WTC11 (cell line): Measurements from ENCODE around the gene OTOGL. TPM values are rescaled to one million over a fixed set of nuclear protein-coding genes. Genes with fewer than 3 reads are reported as not detected.
"Not testable (repeated sequence)": the region's sequence is repeated elsewhere in the genome, so short reads cannot be mapped to it uniquely, and the experiment has no call there.

Experiments used
- ATAC-seq: fragments of 200-7000 bp; cut with Tn5 transposase; 2 replicates; pipeline ENCODE4 v1.10.0; 2021; ENCODE audit warnings: mild to moderate bottlenecking, moderate library complexity
- CTCF ChIA-PET: fragments of 300-600 bp; sonication (Branson Sonifier 250); formaldehyde crosslinking; loops from one replicate; lab custom pipeline; 2021; ENCODE audit warnings: antibody characterized with exemption; lab: Charles Lee
- POLR2A ChIA-PET: fragments of 350-600 bp; sonication (Branson Sonifier 250); formaldehyde crosslinking; loops from one replicate; lab custom pipeline; 2021; ENCODE audit warnings: antibody characterized with exemption; lab: Charles Lee
- DNase-seq: peaks from one replicate; pipeline ENCODE4 v3.0.0; 2021; ENCODE audit warnings: low spot score
- H3K27ac Mint-ChIP-seq: 2 replicates; pipeline ENCODE4 v1.8.0; 2021; ENCODE audit warnings: mixed read lengths
- H3K27me3 Mint-ChIP-seq: 2 replicates; pipeline ENCODE4 v1.8.0; 2021; ENCODE audit warnings: low read depth, mild to moderate bottlenecking, moderate library complexity, mixed read lengths
- H3K36me3 Mint-ChIP-seq: 2 replicates; pipeline ENCODE4 v1.8.0; 2021; ENCODE audit warnings: mixed read lengths
- H3K4me1 Mint-ChIP-seq: 2 replicates; pipeline ENCODE4 v1.8.0; 2022; ENCODE audit warnings: mixed read lengths
- H3K4me3 Mint-ChIP-seq: 2 replicates; pipeline ENCODE4 v1.8.0; 2021; ENCODE audit warnings: mild to moderate bottlenecking, moderate library complexity, mixed read lengths
- H3K9me3 Mint-ChIP-seq: 2 replicates; pipeline ENCODE4 v1.8.0; 2021; ENCODE audit warnings: mixed read lengths
- EMX1 ChIP-seq: fragments of 250-450 bp; sonication (Bioruptor Pico); IDR thresholded peaks from 2 replicates; pipeline ENCODE4 v1.8.0; 2021; ENCODE audit warnings: mild to moderate bottlenecking
- JUN ChIP-seq: sonication (generic); formaldehyde crosslinking; IDR thresholded peaks from 2 replicates; pipeline ENCODE4 v1.8.0; 2023; ENCODE audit warnings: mild to moderate bottlenecking, missing genetic modification reagents
- MXD4 ChIP-seq: fragments of 250-450 bp; sonication (Bioruptor Pico); IDR thresholded peaks from 2 replicates; pipeline ENCODE4 v1.8.0; 2021; ENCODE audit warnings: mild to moderate bottlenecking, moderate library complexity, borderline replicate concordance
- PRRX2 ChIP-seq: fragments of 250-450 bp; sonication (Bioruptor Pico); IDR thresholded peaks from 2 replicates; pipeline ENCODE4 v1.8.0; 2021; ENCODE audit warnings: mild to moderate bottlenecking
- RELA ChIP-seq: sonication (generic); formaldehyde crosslinking; IDR thresholded peaks from 2 replicates; pipeline ENCODE4 v1.8.1; 2022; ENCODE audit warnings: missing genetic modification reagents, mild to moderate bottlenecking, borderline replicate concordance
- TP53 ChIP-seq: sonication (generic); formaldehyde crosslinking; IDR thresholded peaks from 2 replicates; pipeline ENCODE4 v1.8.1; 2023; ENCODE audit warnings: mild to moderate bottlenecking, missing genetic modification reagents
- total RNA-seq: library from RNA; stranded (reverse); gene quantifications from 3 replicates; pipeline ENCODE4 v1.2.3, GENCODE V29; 2021
- TF ChIP-seq, protein P1 (sequence below): sonication (generic); formaldehyde crosslinking; IDR thresholded peaks from 2 replicates; pipeline ENCODE4 v1.8.0; 2022; ENCODE audit warnings: mild to moderate bottlenecking, missing genetic modification reagents
- TF ChIP-seq, protein P2 (sequence below): sonication (generic); formaldehyde crosslinking; IDR thresholded peaks from 2 replicates; pipeline ENCODE4 v1.8.1; 2022; ENCODE audit warnings: mild to moderate bottlenecking, missing genetic modification reagents, moderate library complexity, borderline replicate concordance
- TF ChIP-seq, protein P3 (sequence below): sonication (generic); formaldehyde crosslinking; IDR thresholded peaks from 2 replicates; pipeline ENCODE4 v1.8.1; 2022; ENCODE audit warnings: low read depth, mild to moderate bottlenecking, moderate library complexity, missing genetic modification reagents, borderline replicate concordance
- TF ChIP-seq, protein P4 (sequence below): fragments of 200-600 bp; IDR thresholded peaks from 2 replicates; pipeline ENCODE4 v1.8.0; 2022; ENCODE audit warnings: antibody characterized with exemption
- TF ChIP-seq, protein P5 (sequence below): sonication (generic); formaldehyde crosslinking; IDR thresholded peaks from 2 replicates; pipeline ENCODE4 v1.8.1; 2023; ENCODE audit warnings: mild to moderate bottlenecking, missing genetic modification reagents

Gene OTOGL
- total RNA-seq, 1 experiment from 2014 or later = 0.55 TPM

DNA sequence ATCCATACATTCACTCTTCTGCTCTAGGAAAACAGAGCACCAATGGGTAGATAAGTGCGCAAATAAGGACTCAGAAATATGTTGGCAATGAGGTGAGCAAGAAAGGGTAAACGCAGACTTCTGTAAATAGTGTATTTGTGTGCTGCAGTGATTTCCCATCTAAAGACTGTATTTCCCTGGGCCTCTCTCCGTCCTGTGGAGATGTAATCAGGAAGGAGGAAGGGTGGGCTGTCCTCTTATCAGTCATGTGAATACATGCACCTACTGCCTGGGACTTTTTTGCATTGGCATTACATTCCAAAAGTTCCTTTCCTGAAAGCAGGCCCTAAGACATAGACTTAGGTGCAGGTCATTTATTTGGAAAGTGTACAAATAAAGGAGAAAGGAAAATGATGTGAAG is 114.5 kb downstream of the OTOGL start (continued):
- TF ChIP-seq, protein P1, sequence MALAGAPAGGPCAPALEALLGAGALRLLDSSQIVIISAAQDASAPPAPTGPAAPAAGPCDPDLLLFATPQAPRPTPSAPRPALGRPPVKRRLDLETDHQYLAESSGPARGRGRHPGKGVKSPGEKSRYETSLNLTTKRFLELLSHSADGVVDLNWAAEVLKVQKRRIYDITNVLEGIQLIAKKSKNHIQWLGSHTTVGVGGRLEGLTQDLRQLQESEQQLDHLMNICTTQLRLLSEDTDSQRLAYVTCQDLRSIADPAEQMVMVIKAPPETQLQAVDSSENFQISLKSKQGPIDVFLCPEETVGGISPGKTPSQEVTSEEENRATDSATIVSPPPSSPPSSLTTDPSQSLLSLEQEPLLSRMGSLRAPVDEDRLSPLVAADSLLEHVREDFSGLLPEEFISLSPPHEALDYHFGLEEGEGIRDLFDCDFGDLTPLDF (CRISPR knock-in tag) = no peak

DNA sequence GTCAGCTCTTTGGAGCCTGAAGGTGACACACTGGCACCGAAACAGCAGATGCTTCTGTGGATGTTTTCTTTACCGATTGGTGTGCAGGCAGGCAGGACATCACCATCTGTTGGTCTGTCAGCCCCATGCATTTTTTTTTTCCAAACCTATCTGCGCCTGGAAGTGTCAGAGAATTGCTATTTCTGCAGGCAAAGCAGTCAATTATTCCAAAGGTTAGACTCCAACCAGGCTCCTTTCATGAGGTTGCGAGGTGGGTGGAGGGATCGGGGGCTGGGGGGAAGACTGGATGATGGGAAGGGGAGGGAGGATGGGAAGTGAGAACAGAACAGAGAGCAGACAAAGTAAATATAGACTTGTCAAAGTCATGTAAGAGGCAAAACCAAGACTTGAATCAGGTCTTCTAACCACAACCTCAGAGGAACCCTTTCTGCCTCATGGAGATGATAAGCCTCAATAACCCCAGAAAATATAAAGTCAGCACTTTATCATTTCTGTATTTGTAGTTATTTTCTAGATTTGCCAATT is 117.7 kb downstream of the OTOGL start:
- TF ChIP-seq EMX1 (CRISPR knock-in tag) = no peak
- no peak for TF ChIP-seq TP53 (CRISPR knock-in tag)
- TF ChIP-seq, protein P2, sequence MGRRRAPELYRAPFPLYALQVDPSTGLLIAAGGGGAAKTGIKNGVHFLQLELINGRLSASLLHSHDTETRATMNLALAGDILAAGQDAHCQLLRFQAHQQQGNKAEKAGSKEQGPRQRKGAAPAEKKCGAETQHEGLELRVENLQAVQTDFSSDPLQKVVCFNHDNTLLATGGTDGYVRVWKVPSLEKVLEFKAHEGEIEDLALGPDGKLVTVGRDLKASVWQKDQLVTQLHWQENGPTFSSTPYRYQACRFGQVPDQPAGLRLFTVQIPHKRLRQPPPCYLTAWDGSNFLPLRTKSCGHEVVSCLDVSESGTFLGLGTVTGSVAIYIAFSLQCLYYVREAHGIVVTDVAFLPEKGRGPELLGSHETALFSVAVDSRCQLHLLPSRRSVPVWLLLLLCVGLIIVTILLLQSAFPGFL (CRISPR knock-in tag) = no peak
- TF ChIP-seq, protein P3, sequence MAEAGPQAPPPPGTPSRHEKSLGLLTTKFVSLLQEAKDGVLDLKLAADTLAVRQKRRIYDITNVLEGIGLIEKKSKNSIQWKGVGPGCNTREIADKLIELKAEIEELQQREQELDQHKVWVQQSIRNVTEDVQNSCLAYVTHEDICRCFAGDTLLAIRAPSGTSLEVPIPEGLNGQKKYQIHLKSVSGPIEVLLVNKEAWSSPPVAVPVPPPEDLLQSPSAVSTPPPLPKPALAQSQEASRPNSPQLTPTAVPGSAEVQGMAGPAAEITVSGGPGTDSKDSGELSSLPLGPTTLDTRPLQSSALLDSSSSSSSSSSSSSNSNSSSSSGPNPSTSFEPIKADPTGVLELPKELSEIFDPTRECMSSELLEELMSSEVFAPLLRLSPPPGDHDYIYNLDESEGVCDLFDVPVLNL = no peak
- no peaks in the 10 kb centered on the region for H3K27me3 Mint-ChIP-seq
- POLR2A ChIA-PET = no interaction called here
- CTCF ChIA-PET = interaction anchor here (0.7 kb wide), 1 partner anchor 1097 kb away, joined by 3 read pairs; no protein-coding TSS in a partner anchor
- H3K27ac Mint-ChIP-seq = no peak overlapping the region
- no peaks in the 10 kb centered on the region for H3K9me3 Mint-ChIP-seq
- DNase-seq (no peak), ATAC-seq (peak; percentile 46; the same call in 1 of the 2 replicates)
- H3K36me3 Mint-ChIP-seq = no peaks in the 10 kb centered on the region
- H3K4me3 Mint-ChIP-seq = no peak overlapping the region
- peaks cover 32% of the 10 kb centered on the region for H3K4me1 Mint-ChIP-seq

DNA sequence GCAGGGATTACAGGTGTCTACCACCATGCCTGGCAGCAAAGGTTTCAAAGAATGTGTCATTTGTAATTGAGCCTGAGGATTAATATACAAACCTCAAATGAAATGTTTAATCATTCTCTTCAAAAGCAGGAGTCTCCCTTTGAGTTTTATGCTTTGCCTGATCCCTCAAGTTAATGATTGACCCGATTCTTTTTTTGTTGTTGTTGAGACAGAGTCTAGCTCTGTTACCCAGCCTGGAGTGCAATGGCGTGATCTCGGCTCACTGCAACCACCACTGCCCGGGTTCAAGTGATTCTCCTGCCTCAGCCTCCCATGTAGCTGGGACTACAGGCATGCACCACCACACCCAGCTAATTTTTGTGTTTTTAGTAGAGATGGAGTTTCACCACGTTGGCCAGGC is 119.6 kb downstream of the OTOGL start:
- not testable (repeated sequence) for H3K9me3 Mint-ChIP-seq

DNA sequence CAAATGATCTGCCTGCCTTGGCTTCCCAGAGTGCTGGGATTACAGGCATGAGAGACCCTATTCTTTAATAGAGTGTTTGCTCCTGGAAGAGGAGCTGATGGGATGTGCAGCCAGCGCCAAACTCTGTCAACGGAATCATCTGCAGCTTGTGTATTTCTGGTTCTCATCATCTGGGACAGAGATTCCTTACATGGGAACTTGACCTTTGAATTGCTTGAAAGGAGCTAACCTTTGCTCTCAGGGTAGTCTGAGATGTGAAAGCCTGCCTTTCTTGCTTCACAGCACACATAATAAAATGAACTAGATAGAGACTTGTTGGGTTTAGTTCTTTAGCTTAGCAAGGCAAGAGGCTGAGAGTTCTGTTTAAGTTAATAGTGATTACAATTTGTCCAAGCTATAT is 120.0 kb downstream of the OTOGL start:
- H3K4me1 Mint-ChIP-seq = peaks cover 9% of the 10 kb centered on the region
- ATAC-seq = no peak

More for the DNA sequence above, 119.6 kb downstream of the OTOGL start:
- peaks cover 14% of the 10 kb centered on the region for H3K4me1 Mint-ChIP-seq
- H3K27me3 Mint-ChIP-seq, DNase-seq, H3K4me3 Mint-ChIP-seq, ATAC-seq, H3K27ac Mint-ChIP-seq, POLR2A ChIA-PET, H3K36me3 Mint-ChIP-seq: not testable (repeated sequence)
- CTCF ChIA-PET = interaction anchor here (1.0 kb wide), 1 partner anchor 24 kb away, joined by 4 read pairs; no protein-coding TSS in a partner anchor

More for the DNA sequence above, 120.0 kb downstream of the OTOGL start:
- Mint-ChIP-seq H3K36me3 (no peaks in the 10 kb centered on the region), H3K4me3 (no peak overlapping the region), H3K27me3 (no peaks in the 10 kb centered on the region), H3K27ac (no peak overlapping the region), H3K9me3 (no peaks in the 10 kb centered on the region)
- ChIA-PET POLR2A (no interaction called here), CTCF (interaction anchor here (0.6 to 1.0 kb wide), 2 partner anchors 25 to 509 kb away, joined by 3 to 4 read pairs; no protein-coding TSS in a partner anchor)
- DNase-seq = no peak
- no peak for TF ChIP-seq JUN (CRISPR knock-in tag)
- TF ChIP-seq MXD4 (CRISPR knock-in tag) = no peak
- TF ChIP-seq, protein P4, sequence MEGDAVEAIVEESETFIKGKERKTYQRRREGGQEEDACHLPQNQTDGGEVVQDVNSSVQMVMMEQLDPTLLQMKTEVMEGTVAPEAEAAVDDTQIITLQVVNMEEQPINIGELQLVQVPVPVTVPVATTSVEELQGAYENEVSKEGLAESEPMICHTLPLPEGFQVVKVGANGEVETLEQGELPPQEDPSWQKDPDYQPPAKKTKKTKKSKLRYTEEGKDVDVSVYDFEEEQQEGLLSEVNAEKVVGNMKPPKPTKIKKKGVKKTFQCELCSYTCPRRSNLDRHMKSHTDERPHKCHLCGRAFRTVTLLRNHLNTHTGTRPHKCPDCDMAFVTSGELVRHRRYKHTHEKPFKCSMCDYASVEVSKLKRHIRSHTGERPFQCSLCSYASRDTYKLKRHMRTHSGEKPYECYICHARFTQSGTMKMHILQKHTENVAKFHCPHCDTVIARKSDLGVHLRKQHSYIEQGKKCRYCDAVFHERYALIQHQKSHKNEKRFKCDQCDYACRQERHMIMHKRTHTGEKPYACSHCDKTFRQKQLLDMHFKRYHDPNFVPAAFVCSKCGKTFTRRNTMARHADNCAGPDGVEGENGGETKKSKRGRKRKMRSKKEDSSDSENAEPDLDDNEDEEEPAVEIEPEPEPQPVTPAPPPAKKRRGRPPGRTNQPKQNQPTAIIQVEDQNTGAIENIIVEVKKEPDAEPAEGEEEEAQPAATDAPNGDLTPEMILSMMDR = no peak
- no peak for TF ChIP-seq RELA (CRISPR knock-in tag)
- no peak for TF ChIP-seq PRRX2 (CRISPR knock-in tag)
- TF ChIP-seq, protein P1 (CRISPR knock-in tag) = no peak
- no peak for TF ChIP-seq EMX1 (CRISPR knock-in tag)
- no peak for TF ChIP-seq TP53 (CRISPR knock-in tag)
- TF ChIP-seq, protein P5, sequence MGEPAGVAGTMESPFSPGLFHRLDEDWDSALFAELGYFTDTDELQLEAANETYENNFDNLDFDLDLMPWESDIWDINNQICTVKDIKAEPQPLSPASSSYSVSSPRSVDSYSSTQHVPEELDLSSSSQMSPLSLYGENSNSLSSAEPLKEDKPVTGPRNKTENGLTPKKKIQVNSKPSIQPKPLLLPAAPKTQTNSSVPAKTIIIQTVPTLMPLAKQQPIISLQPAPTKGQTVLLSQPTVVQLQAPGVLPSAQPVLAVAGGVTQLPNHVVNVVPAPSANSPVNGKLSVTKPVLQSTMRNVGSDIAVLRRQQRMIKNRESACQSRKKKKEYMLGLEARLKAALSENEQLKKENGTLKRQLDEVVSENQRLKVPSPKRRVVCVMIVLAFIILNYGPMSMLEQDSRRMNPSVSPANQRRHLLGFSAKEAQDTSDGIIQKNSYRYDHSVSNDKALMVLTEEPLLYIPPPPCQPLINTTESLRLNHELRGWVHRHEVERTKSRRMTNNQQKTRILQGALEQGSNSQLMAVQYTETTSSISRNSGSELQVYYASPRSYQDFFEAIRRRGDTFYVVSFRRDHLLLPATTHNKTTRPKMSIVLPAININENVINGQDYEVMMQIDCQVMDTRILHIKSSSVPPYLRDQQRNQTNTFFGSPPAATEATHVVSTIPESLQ (CRISPR knock-in tag) = no peak
- TF ChIP-seq, all 79 proteins: peak for 0
